ENCODE data around the gene SP6.

SP6 gene

GRCh38 chr17:47810901-47811635 is 39.9 kb downstream of the SP6 start:
- Histone ChIP-seq H3K79me2 (ENCODE audit: insufficient read depth, low read length) (no peaks in the 10 kb centered on the region), H3F3A (ENCODE audit: insufficient read depth) (no peaks in the 10 kb centered on the region), H3K4me2 (ENCODE audit: low read depth, low read length, poor library complexity, severe bottlenecking) (no peak overlapping the region), H3K9me3 (ENCODE audit: insufficient read depth, low read length) (no peaks in the 10 kb centered on the region), H4K20me1 (ENCODE audit: low read depth, low read length) (no peaks in the 10 kb centered on the region), H2AFZ (ENCODE audit: low read depth, low read length, severe bottlenecking) (no peak overlapping the region), H3K27me3 (ENCODE audit: low read length) (no peaks in the 10 kb centered on the region), H3K36me3 (ENCODE audit: low read length) (no peaks in the 10 kb centered on the region), H3K9me2 (replicated peaks; ENCODE audit: insufficient read depth, low read length) (no peaks in the 10 kb centered on the region), H3K27ac (ENCODE audit: low read depth, low read length) (no peak overlapping the region), H3K4me3 (ENCODE audit: insufficient read depth, low read length, poor library complexity, severe bottlenecking) (no peak overlapping the region), H3K9ac (ENCODE audit: low read length) (no peak overlapping the region)
- no peak for TF ChIP-seq CTCF (IDR thresholded peaks at IDR 0.05; ENCODE audit: insufficient read depth, low read length, poor library complexity, severe bottlenecking)
- no peak for TF ChIP-seq EZH2phosphoT487 (conservative IDR thresholded peaks at IDR 0.05; ENCODE audit: low read length)

DNA sequence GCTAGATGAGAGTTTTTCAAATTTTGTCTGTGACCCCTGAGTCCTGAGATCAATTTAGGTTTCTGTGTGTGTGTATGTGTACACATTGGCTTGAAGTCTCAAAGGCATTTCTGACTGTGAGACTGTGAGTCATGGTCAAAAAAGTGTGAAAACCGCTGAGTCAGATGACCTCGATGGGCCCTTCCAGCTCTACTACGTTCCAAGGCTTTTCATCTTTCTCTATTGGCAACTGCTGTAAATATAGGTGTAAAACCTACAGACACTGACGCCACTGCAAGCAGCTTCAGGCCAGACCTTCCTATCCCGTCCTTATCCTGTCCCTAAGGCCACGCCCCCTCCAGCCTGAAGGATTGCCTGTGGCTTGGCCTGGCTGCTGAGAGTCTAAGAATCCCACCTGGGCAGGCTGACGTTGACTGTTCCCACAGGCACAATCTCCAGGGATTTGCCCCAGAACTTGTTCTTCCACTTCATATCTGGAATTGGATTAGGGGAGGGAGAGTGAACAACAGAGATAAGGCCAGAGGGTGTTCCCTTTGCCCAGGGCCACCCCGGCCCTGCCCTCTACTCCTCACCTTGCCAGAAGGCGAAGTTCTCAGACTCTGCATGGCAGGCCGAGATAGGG is 40.7 kb downstream of the SP6 start:
- H3K27ac ChIP-seq (ENCODE audit: low read depth, low read length): no peak overlapping the region
- H3K9me2 ChIP-seq (replicated peaks; ENCODE audit: insufficient read depth, low read length): no peaks in the 10 kb centered on the region
- no peaks in the 10 kb centered on the region for H3K79me2 ChIP-seq (ENCODE audit: insufficient read depth, low read length)
- no peaks in the 10 kb centered on the region for H3F3A ChIP-seq (ENCODE audit: insufficient read depth)
- no peak overlapping the region for H2AFZ ChIP-seq (ENCODE audit: low read depth, low read length, severe bottlenecking)
- H3K27me3 ChIP-seq (ENCODE audit: low read length): no peaks in the 10 kb centered on the region
- H3K36me3 ChIP-seq (ENCODE audit: low read length): no peaks in the 10 kb centered on the region
- no peak overlapping the region for H3K4me3 ChIP-seq (ENCODE audit: insufficient read depth, low read length, poor library complexity, severe bottlenecking)
- H4K20me1 ChIP-seq (ENCODE audit: low read depth, low read length): no peaks in the 10 kb centered on the region
- no peak overlapping the region for H3K9ac ChIP-seq (ENCODE audit: low read length)
- TF ChIP-seq CTCF (IDR thresholded peaks at IDR 0.05; ENCODE audit: insufficient read depth, low read length, poor library complexity, severe bottlenecking) (no peak), EZH2phosphoT487 (conservative IDR thresholded peaks at IDR 0.05; ENCODE audit: low read length) (no peak)
- H3K9me3 ChIP-seq (ENCODE audit: insufficient read depth, low read length): no peaks in the 10 kb centered on the region
- H3K4me2 ChIP-seq (ENCODE audit: low read depth, low read length, poor library complexity, severe bottlenecking): no peak overlapping the region

DNA sequence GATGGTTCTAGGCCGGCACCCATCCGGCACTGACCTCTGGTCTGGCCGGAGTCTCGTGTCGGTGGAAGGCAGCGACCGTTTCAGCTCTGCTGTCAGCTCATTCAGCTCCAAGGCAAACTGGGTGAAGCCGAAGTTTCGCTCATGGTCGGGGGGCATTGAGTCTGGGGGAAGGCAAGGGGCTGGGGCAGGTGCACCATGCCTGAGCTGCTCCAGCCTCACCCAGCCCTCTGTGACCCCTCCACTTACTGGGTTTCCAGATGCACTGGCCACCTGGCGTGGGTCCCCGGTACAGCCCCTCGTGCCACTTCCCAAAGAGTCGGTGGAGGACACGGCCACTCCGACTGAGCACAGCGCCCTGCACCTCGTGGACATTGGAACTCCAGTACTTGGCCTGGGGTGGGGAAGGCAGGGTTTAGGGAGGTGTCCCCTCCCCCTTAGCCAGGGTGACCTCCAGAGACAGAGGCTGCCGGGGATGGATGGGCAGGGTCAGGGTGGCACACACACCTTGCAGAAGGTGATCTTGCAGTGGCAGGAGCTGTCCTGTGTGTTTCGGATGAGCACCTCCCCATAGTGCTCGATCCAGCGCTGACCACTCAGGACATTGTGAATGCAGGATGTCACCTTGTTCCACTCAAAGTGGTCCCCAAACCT is 42.0 kb downstream of the SP6 start:
- TF ChIP-seq CTCF (IDR thresholded peaks at IDR 0.05; ENCODE audit: insufficient read depth, low read length, poor library complexity, severe bottlenecking): no peak
- TF ChIP-seq EZH2phosphoT487 (conservative IDR thresholded peaks at IDR 0.05; ENCODE audit: low read length): no peak
- Histone ChIP-seq H3F3A (ENCODE audit: insufficient read depth) (no peaks in the 10 kb centered on the region), H3K36me3 (ENCODE audit: low read length) (no peaks in the 10 kb centered on the region), H3K9me2 (replicated peaks; ENCODE audit: insufficient read depth, low read length) (no peaks in the 10 kb centered on the region), H4K20me1 (ENCODE audit: low read depth, low read length) (no peaks in the 10 kb centered on the region), H3K4me3 (ENCODE audit: insufficient read depth, low read length, poor library complexity, severe bottlenecking) (no peak overlapping the region), H2AFZ (ENCODE audit: low read depth, low read length, severe bottlenecking) (no peak overlapping the region), H3K27ac (ENCODE audit: low read depth, low read length) (no peak overlapping the region), H3K4me2 (ENCODE audit: low read depth, low read length, poor library complexity, severe bottlenecking) (no peak overlapping the region), H3K9me3 (ENCODE audit: insufficient read depth, low read length) (no peaks in the 10 kb centered on the region), H3K9ac (ENCODE audit: low read length) (no peak overlapping the region), H3K27me3 (ENCODE audit: low read length) (no peaks in the 10 kb centered on the region), H3K79me2 (ENCODE audit: insufficient read depth, low read length) (no peaks in the 10 kb centered on the region)
